HG03469 (cell line): ENCODE data around the gene LIPC.

ENCODE experiments used
- ATAC-seq: cut with Tn5 transposase; IDR thresholded peaks from one replicate; pipeline ENCODE4 v1.9.1; 2021; ENCODE audit warnings: mild to moderate bottlenecking, moderate library complexity, moderate number of reproducible peaks; ENCODE audit not compliant: unreplicated experiment

LIPC gene

GRCh38 chr15:58472221-58472620, 40.4 kb downstream of the LIPC start:
- no peak for ATAC-seq

- ATAC-seq = no peak
These were observed 41.2 kb downstream of the LIPC start for GRCh38 chr15:58472821-58473581.

GRCh38 chr15:58473724-58474123, 41.9 kb downstream of the LIPC start:
- no peak for ATAC-seq

GRCh38 chr15:58474741-58475323, 43.0 kb downstream of the LIPC start:
- ATAC-seq = no peak

- ATAC-seq = no peak
These were observed 44.1 kb downstream of the LIPC start for GRCh38 chr15:58475573-58476524.

GRCh38 chr15:58476525-58477162, 44.9 kb downstream of the LIPC start:
- no peak for ATAC-seq

GRCh38 chr15:58477170-58477569, 45.4 kb downstream of the LIPC start:
- ATAC-seq = no peak

- ATAC-seq = no peak
These were observed 46.2 kb downstream of the LIPC start for GRCh38 chr15:58478035-58478434.

- ATAC-seq = no peak
These were observed 46.8 kb downstream of the LIPC start for GRCh38 chr15:58478579-58478978.

GRCh38 chr15:58479941-58480340, 48.1 kb downstream of the LIPC start:
- no peak for ATAC-seq

- ATAC-seq = no peak
These were observed 51.6 kb downstream of the LIPC start for GRCh38 chr15:58483376-58483775.

GRCh38 chr15:58484791-58485600, 53.2 kb downstream of the LIPC start:
- ATAC-seq = no peak

GRCh38 chr15:58486062-58486461, 54.3 kb downstream of the LIPC start:
- ATAC-seq = no peak

- no peak for ATAC-seq
These were observed 54.8 kb downstream of the LIPC start for GRCh38 chr15:58486564-58486963.

- no peak for ATAC-seq
These were observed 55.4 kb downstream of the LIPC start for GRCh38 chr15:58487041-58487723.

GRCh38 chr15:58487724-58488120, 55.9 kb downstream of the LIPC start:
- no peak for ATAC-seq

- no peak for ATAC-seq
These were observed 57.7 kb downstream of the LIPC start for GRCh38 chr15:58489289-58490085.

- ATAC-seq = no peak
These were observed 58.5 kb downstream of the LIPC start for GRCh38 chr15:58490086-58490887.
